Peyer's patch (tissue), 4 donors: ENCODE data around the gene TBC1D9B. TPM values are rescaled to one million over a fixed set of nuclear protein-coding genes. Genes with fewer than 3 reads are reported as not detected.
"Not testable (repeated sequence)": the region's sequence is repeated elsewhere in the genome, so short reads cannot be mapped to it uniquely, and the experiment has no call there.

Experiments used
- DNase-seq, 3 donors: peaks; one replicate each; pipeline ENCODE4 v3.0.0-alpha.2; 2017 to 2019
- H3K27ac ChIP-seq, 4 donors: fragments of 200-600 bp; sonication (generic); one replicate each; pipeline ENCODE4 v1.5.1; 2016 to 2019
- H3K27me3 ChIP-seq, 2 donors: fragments of 200-600 bp; sonication (generic); one replicate each; pipeline ENCODE4 v1.5.1; 2019
- H3K36me3 ChIP-seq, 3 donors: fragments of 200-600 bp; sonication (generic); one replicate each; pipeline ENCODE4 v1.5.1; 2016 to 2019
- H3K4me1 ChIP-seq, 4 donors: fragments of 200-600 bp; sonication (generic); one replicate each; pipeline ENCODE4 v1.5.1; 2016 to 2019
- H3K4me3 ChIP-seq, 4 donors: fragments of 200-600 bp; sonication (generic); 1 replicate in 3 of 4; 2 replicates in 1 of 4; pipeline ENCODE4 v1.5.1; 2016 to 2019; ENCODE audit warnings: mild to moderate bottlenecking in 1 of 4
- H3K9me3 ChIP-seq, 4 donors: fragments of 200-600 bp; sonication (generic); one replicate each; pipeline ENCODE4 v1.5.1; 2016 to 2019; ENCODE audit warnings: mild to moderate bottlenecking in 1 of 4
- CTCF ChIP-seq, 6 experiments: fragments of 450-650 bp in 4 of 6; fragments of 200-600 bp in 2 of 6; sonication (generic) in 1 of 6; IDR thresholded peaks; one replicate each; pipeline ENCODE4 v1.5.1; 2017 to 2019; ENCODE audit warnings: antibody characterized with exemption in 6 of 6, mild to moderate bottlenecking in 3 of 6, moderate library complexity in 1 of 6
- POLR2A ChIP-seq, 2 donors: fragments of 450-650 bp; IDR thresholded peaks; one replicate each; pipeline ENCODE4 v1.5.1; 2017; ENCODE audit warnings: antibody characterized with exemption in 2 of 2, mild to moderate bottlenecking in 2 of 2, moderate library complexity in 2 of 2
- total RNA-seq, 4 donors: library from RNA; depleted of rRNA; stranded (reverse); fragments of >200 nt; gene quantifications; one replicate each; pipeline ENCODE4 v1.1.0, GENCODE V29; 2016

The TBC1D9B gene
- total RNA-seq, 4 donors from 2014 or later = 89.7 to 281 (median 186) TPM

- H3K4me1 ChIP-seq = peaks cover 0 to 11% (median 1%) of the 10 kb centered on the region in 4 donors
- no peaks in the 10 kb centered on the region for H3K27me3 ChIP-seq
- H3K9me3 ChIP-seq = no peaks in the 10 kb centered on the region
- peaks cover 0 to 63% (median 0%) of the 10 kb centered on the region in 3 donors for H3K36me3 ChIP-seq
- TF ChIP-seq CTCF (IDR thresholded peaks at IDR 0.05) = no peak
- TF ChIP-seq POLR2A (IDR thresholded peaks at IDR 0.05) = no peak
- no peak overlapping the region for H3K27ac ChIP-seq
- peak in 1 of 3 donors; percentile 49 for DNase-seq
- H3K4me3 ChIP-seq = no peak overlapping the region
Measured at GRCh38 chr5:179839328-179840256, 68.1 kb downstream of the TBC1D9B start.

DNA sequence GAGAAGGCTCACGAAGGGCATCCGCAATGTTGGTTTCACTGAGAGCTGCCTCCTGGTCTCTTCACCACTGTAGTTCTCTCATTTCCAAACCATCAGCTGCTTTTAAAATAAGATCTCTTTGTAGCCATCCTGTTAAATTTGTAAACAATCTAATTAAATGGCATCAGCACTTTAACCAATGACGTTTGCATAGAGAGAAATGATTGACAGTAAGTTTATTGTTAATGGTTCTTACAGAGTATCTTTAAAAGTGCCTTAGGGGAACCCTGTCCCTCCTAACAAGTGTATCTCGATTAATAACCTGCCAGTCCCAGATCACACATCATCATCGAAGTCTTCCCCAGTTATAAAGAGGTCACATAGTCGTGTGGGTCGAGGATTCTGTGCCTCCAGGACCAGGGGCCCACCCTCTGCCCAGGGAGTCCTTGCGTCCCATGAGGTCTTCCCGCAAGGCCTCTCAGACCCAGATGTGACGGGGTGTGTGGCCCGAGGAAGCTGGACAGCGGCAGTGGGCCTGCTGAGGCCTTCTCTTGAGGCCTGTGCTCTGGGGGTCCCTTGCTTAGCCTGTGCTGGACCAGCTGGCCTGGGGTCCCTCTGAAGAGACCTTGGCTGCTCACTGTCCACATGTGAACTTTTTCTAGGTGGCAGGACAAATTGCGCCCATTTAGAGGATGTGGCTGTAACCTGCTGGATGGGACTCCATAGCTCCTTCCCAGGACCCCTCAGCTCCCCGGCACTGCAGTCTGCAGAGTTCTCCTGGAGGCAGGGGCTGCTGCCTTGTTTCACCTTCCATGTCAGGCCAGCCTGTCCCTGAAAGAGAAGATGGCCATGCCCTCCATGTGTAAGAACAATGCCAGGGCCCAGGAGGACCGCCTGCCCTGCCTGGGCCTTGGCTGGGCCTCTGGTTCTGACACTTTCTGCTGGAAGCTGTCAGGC lies 70.4 kb downstream of the TBC1D9B start:
- H3K27me3 ChIP-seq = no peaks in the 10 kb centered on the region
- TF ChIP-seq POLR2A (IDR thresholded peaks at IDR 0.05) (no peak), CTCF (IDR thresholded peaks at IDR 0.05) (no peak)
- H3K9me3 ChIP-seq = no peaks in the 10 kb centered on the region
- H3K36me3 ChIP-seq = peaks cover 0 to 75% (median 5%) of the 10 kb centered on the region in 3 donors
- peak overlapping the region in 3 of 4 donors; percentile 31 to 60 (median 50) for H3K27ac ChIP-seq
- peak in 1 of 3 donors; percentile 46 for DNase-seq
- H3K4me1 ChIP-seq = peaks cover 0 to 11% (median 1%) of the 10 kb centered on the region in 4 donors
- no peak overlapping the region for H3K4me3 ChIP-seq

- H3K9me3 ChIP-seq = no peaks in the 10 kb centered on the region
- DNase-seq = peak in 1 of 3 donors; percentile 58
- H3K4me1 ChIP-seq = peaks cover 0 to 11% (median 1%) of the 10 kb centered on the region in 4 donors
- peaks cover 0 to 79% (median 5%) of the 10 kb centered on the region in 3 donors for H3K36me3 ChIP-seq
- TF ChIP-seq POLR2A (IDR thresholded peaks at IDR 0.05) (no peak), CTCF (IDR thresholded peaks at IDR 0.05) (peak in 1 of 6 experiments; percentile 21)
- no peak overlapping the region for H3K4me3 ChIP-seq
- peak overlapping the region in 3 of 4 donors; percentile 31 to 60 (median 50) for H3K27ac ChIP-seq
- H3K27me3 ChIP-seq = no peaks in the 10 kb centered on the region
Measured at GRCh38 chr5:179836225-179837019, 71.3 kb downstream of the TBC1D9B start.

DNA sequence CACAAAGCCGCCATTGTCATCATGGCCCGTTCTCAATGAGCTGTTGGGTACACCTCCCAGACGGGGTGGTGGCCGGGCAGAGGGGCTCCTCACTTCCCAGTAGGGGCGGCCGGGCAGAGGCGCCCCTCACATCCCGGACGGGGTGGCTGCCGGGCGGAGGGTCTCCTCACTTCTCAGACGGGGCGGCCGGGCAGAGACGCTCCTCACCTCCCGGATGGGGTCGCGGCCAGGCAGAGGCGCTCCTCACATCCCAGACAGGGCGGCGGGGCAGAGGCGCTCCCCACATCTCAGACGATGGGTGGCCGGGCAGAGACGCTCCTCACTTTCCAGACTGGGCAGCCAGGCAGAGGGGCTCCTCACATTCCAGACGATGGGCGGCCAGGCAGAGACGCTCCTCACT lies 72.8 kb downstream of the TBC1D9B start:
- Histone ChIP-seq H3K36me3 (peaks cover 0 to 81% (median 5%) of the 10 kb centered on the region in 3 donors), H3K4me1 (peaks cover 0 to 11% (median 1%) of the 10 kb centered on the region in 4 donors)
- H3K4me3 ChIP-seq, H3K9me3 ChIP-seq, H3K27me3 ChIP-seq, H3K27ac ChIP-seq, DNase-seq: not testable (repeated sequence)

- Histone ChIP-seq H3K27ac (peak overlapping the region in 1 of 4 donors; percentile 13), H3K36me3 (peaks cover 0 to 88% (median 5%) of the 10 kb centered on the region in 3 donors), H3K4me3 (no peak overlapping the region), H3K9me3 (no peaks in the 10 kb centered on the region), H3K27me3 (no peaks in the 10 kb centered on the region), H3K4me1 (peaks cover 0 to 11% (median 1%) of the 10 kb centered on the region in 4 donors)
- DNase-seq = peak in 1 of 3 donors; percentile 6
- TF ChIP-seq CTCF (IDR thresholded peaks at IDR 0.05) (no peak), POLR2A (IDR thresholded peaks at IDR 0.05) (no peak)
Measured at GRCh38 chr5:179834120-179834519, 73.6 kb downstream of the TBC1D9B start.
